ENCODE measurements around the gene RTL1. TPM values are rescaled to one million over a fixed set of nuclear protein-coding genes. Genes with fewer than 3 reads are reported as not detected.

RTL1 gene
- total RNA-seq, 1 experiment from 2014 or later = not detected

DNA sequence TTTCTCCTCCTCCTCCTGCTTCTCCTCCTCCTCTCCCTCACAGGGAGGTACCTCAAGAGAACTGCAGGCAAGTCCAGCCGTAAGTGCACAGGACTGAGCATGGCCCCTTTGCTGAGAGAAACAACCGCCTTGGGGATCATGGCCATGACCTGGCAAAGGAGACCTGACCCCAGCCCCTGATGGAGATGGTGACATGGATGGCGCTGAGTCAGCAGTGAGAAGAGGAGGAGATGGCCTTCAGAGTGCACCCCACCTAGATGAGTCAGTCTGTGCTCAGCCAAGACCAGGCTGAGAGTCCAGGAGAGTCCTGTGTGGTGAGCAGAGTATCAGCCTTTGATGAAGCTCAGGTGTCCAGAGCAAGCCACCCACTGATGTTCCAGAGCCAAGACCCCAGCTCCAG, 41.2 kb downstream of the RTL1 start:
- Histone ChIP-seq H3K4me2 (ENCODE audit: insufficient read depth, insufficient read length, low read length) (no peak overlapping the region), H3K27ac (ENCODE audit: insufficient read length, low read depth, low read length) (no peak overlapping the region), H3K79me1 (ENCODE audit: insufficient read depth, low read depth, low read length, poor library complexity, severe bottlenecking) (no peaks in the 10 kb centered on the region), H3K9ac (ENCODE audit: extremely low read depth, insufficient read length, low read length) (no peak overlapping the region), H3K56ac (ENCODE audit: insufficient read length, low read depth, low read length) (no peak overlapping the region), H4K8ac (replicated peaks; ENCODE audit: insufficient read length, low read depth, low read length) (no peak overlapping the region), H3K27me3 (ENCODE audit: insufficient read depth, low read length) (no peaks in the 10 kb centered on the region), H4K5ac (ENCODE audit: insufficient read length, low read depth, low read length) (no peak overlapping the region), H3K4ac (ENCODE audit: low read depth, low read length) (no peak overlapping the region), H2BK20ac (ENCODE audit: low read depth, low read length, poor library complexity, severe bottlenecking) (no peak overlapping the region), H3T11ph (ENCODE audit: low read length) (no peak overlapping the region), H3K79me2 (ENCODE audit: insufficient read depth, low read length) (no peaks in the 10 kb centered on the region), H2BK5ac (ENCODE audit: insufficient read length, low read length) (no peak overlapping the region), H4K20me1 (ENCODE audit: control insufficient read depth, insufficient read depth, insufficient read length) (no peaks in the 10 kb centered on the region), H2AFZ (ENCODE audit: low read length) (no peak overlapping the region), H3K4me1 (ENCODE audit: insufficient read depth, low read length) (no peaks in the 10 kb centered on the region), H3K9me3 (ENCODE audit: control insufficient read depth, low read depth, low read length) (no peaks in the 10 kb centered on the region), H2BK120ac (ENCODE audit: low read depth, low read length, poor library complexity, severe bottlenecking) (no peak overlapping the region), H2BK15ac (ENCODE audit: low read depth, low read length) (no peak overlapping the region), H3K18ac (ENCODE audit: insufficient read length, low read depth, low read length) (no peak overlapping the region), H4K91ac (ENCODE audit: insufficient read length, low read depth, low read length) (no peak overlapping the region), H2AK5ac (ENCODE audit: insufficient read length, low read length) (no peak overlapping the region), H3K23me2 (ENCODE audit: insufficient read length, low read depth, low read length, poor library complexity, severe bottlenecking) (no peaks in the 10 kb centered on the region), H2BK12ac (ENCODE audit: insufficient read length, low read depth, low read length) (no peak overlapping the region), H3K14ac (ENCODE audit: insufficient read depth, low read length) (no peak overlapping the region), H3K23ac (ENCODE audit: insufficient read length, low read depth, low read length) (no peak overlapping the region)
- Mint-ChIP-seq H3K9me3 (no peaks in the 10 kb centered on the region; a peak in 1 of 5 replicates), H3K4me1 (no peaks in the 10 kb centered on the region; a peak in 1 of 4 replicates), H3K36me3 (ENCODE audit: insufficient read depth in 1 of 3, low read depth in 3 of 3) (no peaks in the 10 kb centered on the region; a peak in 1 of 7 replicates), H3K4me3 (no peak overlapping the region), H3K27me3 (ENCODE audit: low read depth) (peaks cover 18% of the 10 kb centered on the region), H3K27ac (no peak overlapping the region)
- DNase-seq = no peak
- no CpG with 5 or more reads among the region's 3 CpGs for WGBS (ENCODE audit: extremely low coverage, insufficient read length, low lambda C conversion rate)
- TF ChIP-seq CTCF (conservative IDR thresholded peaks at IDR 0.05) = no peak

Data from H9 (cell line).